ENCODE measurements around the gene SPOCK2. TPM values are rescaled to one million over a fixed set of nuclear protein-coding genes. Genes with fewer than 3 reads are reported as not detected.

The SPOCK2 gene
- total and polyA plus RNA-seq, 2 of the 4 experiments (the other 2 are of a cell fraction): 0.02 TPM; not detected in 1

- Histone ChIP-seq H3K4me3 (ENCODE audit: insufficient read depth, low read depth, low read length) (no peak overlapping the region), H3K27me3 (ENCODE audit: control insufficient read depth, insufficient read depth, low read length) (no peaks in the 10 kb centered on the region), H3K56ac (ENCODE audit: extremely low read depth, insufficient read depth, low read length) (no peak overlapping the region), H3K14ac (replicated peaks; ENCODE audit: low read depth, low read length) (no peak overlapping the region), H2AK9ac (replicated peaks; ENCODE audit: low read depth, low read length, poor library complexity) (peak overlapping the region; percentile 23), H2AK5ac (ENCODE audit: low read depth, low read length) (no peak overlapping the region; the same call in 1 of the 2 replicates), H2BK120ac (ENCODE audit: low read depth, low read length) (no peak overlapping the region), H3K4me1 (ENCODE audit: control insufficient read depth, insufficient read depth, low read length) (peaks cover 29% of the 10 kb centered on the region), H4K8ac (ENCODE audit: low read depth in 2 of 2, low read length in 2 of 2) (no peak overlapping the region), H3K4me2 (ENCODE audit: low read depth, low read length) (no peak overlapping the region), H3K23ac (ENCODE audit: low read depth, low read length) (no peak overlapping the region), H2BK5ac (ENCODE audit: low read depth, low read length, poor library complexity, severe bottlenecking) (no peak overlapping the region), H4K20me1 (ENCODE audit: insufficient read depth, low read length) (peaks cover 10% of the 10 kb centered on the region; the same call in 1 of the 2 replicates), H3K4ac (ENCODE audit: low read depth, low read length) (no peak overlapping the region), H2AFZ (replicated peaks; ENCODE audit: low read length, poor library complexity) (no peak overlapping the region), H3K18ac (ENCODE audit: low read depth, low read length) (no peak overlapping the region), H2BK20ac (ENCODE audit: low read depth, low read length) (no peak overlapping the region), H3K9me1 (ENCODE audit: insufficient read depth, low read length) (peaks cover 34% of the 10 kb centered on the region), H3K27ac (ENCODE audit: insufficient read depth, low read length) (no peak overlapping the region), H2BK15ac (ENCODE audit: low read depth, low read length) (no peak overlapping the region; the same call in 2 of the 3 replicates), H3K9ac (ENCODE audit: low read depth, low read length) (no peak overlapping the region), H3K79me1 (ENCODE audit: low read depth in 1 of 2, low read length in 2 of 2) (peaks cover 11 to 24% of the 10 kb centered on the region in 2 experiments), H3K36me3 (ENCODE audit: control insufficient read depth, insufficient read depth, low read length) (no peaks in the 10 kb centered on the region; the same call in 1 of the 2 replicates), H4K5ac (ENCODE audit: low read depth, low read length) (no peak overlapping the region), H3K9me3 (ENCODE audit: control insufficient read depth, insufficient read depth, low read length) (no peaks in the 10 kb centered on the region), H4K91ac (ENCODE audit: insufficient read depth, low read depth, low read length) (no peak overlapping the region)
- no TSS peak for BruUV-seq (replicated peaks)
- TF ChIP-seq BHLHE40 (IDR thresholded peaks at IDR 0.05; ENCODE audit: low read depth, low read length) (no peak), RCOR1 (IDR thresholded peaks at IDR 0.05; ENCODE audit: insufficient replicate concordance, low read length) (no peak), POLR2A (IDR thresholded peaks at IDR 0.05; ENCODE audit: low read depth, low read length) (no peak), CHD1 (IDR thresholded peaks at IDR 0.05; ENCODE audit: low read depth, low read length) (no peak), MXI1 (IDR thresholded peaks at IDR 0.05; ENCODE audit: borderline replicate concordance, low read depth, low read length) (no peak), MAFK (IDR thresholded peaks at IDR 0.05; ENCODE audit: low read depth, low read length) (no peak), FOS (IDR thresholded peaks at IDR 0.05; ENCODE audit: low read depth, low read length) (no peak), RAD21 (IDR thresholded peaks at IDR 0.05; ENCODE audit: low read length) (no peak), MAZ (IDR thresholded peaks at IDR 0.05; ENCODE audit: borderline replicate concordance, low read depth, low read length) (no peak), SMC3 (IDR thresholded peaks at IDR 0.05; ENCODE audit: low read depth, low read length) (no peak), NFE2L2 (IDR thresholded peaks at IDR 0.05; ENCODE audit: low read depth, low read length) (no peak), CEBPB (IDR thresholded peaks at IDR 0.05; ENCODE audit: low read depth, low read length) (no peak), RFX5 (IDR thresholded peaks at IDR 0.05; ENCODE audit: low read depth, low read length) (no peak)
- TF ChIP-seq, protein P1, sequence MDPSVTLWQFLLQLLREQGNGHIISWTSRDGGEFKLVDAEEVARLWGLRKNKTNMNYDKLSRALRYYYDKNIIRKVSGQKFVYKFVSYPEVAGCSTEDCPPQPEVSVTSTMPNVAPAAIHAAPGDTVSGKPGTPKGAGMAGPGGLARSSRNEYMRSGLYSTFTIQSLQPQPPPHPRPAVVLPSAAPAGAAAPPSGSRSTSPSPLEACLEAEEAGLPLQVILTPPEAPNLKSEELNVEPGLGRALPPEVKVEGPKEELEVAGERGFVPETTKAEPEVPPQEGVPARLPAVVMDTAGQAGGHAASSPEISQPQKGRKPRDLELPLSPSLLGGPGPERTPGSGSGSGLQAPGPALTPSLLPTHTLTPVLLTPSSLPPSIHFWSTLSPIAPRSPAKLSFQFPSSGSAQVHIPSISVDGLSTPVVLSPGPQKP (IDR thresholded peaks at IDR 0.05; ENCODE audit: borderline replicate concordance, low read depth, low read length): no peak
- TF ChIP-seq, protein P2, sequence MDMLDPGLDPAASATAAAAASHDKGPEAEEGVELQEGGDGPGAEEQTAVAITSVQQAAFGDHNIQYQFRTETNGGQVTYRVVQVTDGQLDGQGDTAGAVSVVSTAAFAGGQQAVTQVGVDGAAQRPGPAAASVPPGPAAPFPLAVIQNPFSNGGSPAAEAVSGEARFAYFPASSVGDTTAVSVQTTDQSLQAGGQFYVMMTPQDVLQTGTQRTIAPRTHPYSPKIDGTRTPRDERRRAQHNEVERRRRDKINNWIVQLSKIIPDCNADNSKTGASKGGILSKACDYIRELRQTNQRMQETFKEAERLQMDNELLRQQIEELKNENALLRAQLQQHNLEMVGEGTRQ (IDR thresholded peaks at IDR 0.05; ENCODE audit: low read depth, low read length): no peak
- TF ChIP-seq, protein P3, sequence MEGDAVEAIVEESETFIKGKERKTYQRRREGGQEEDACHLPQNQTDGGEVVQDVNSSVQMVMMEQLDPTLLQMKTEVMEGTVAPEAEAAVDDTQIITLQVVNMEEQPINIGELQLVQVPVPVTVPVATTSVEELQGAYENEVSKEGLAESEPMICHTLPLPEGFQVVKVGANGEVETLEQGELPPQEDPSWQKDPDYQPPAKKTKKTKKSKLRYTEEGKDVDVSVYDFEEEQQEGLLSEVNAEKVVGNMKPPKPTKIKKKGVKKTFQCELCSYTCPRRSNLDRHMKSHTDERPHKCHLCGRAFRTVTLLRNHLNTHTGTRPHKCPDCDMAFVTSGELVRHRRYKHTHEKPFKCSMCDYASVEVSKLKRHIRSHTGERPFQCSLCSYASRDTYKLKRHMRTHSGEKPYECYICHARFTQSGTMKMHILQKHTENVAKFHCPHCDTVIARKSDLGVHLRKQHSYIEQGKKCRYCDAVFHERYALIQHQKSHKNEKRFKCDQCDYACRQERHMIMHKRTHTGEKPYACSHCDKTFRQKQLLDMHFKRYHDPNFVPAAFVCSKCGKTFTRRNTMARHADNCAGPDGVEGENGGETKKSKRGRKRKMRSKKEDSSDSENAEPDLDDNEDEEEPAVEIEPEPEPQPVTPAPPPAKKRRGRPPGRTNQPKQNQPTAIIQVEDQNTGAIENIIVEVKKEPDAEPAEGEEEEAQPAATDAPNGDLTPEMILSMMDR (conservative IDR thresholded peaks at IDR 0.05; ENCODE audit: low read depth, low read length): no peak
- intact Hi-C loops (cut with micrococcal nuclease): no loop called here
- POLR2A ChIA-PET (ENCODE audit: unreplicated experiment): no interaction called here
- WGBS, 2 experiments (ENCODE audit: extremely low coverage in 2 of 2, insufficient read length in 1 of 2): no CpG with 5 or more reads among the region's 13 CpGs
- CTCF ChIA-PET: no interaction called here
- in situ Hi-C loops (cut with MboI; ENCODE audit: low sequenced_read_pairs): no loop called here
- DNase-seq (no peak), ATAC-seq (ENCODE audit: low read depth) (no peak)
- dilution Hi-C loops (cut with HindIII; ENCODE audit: low sequenced_read_pairs, unreplicated experiment): no loop called here
Observed at GRCh38 chr10:72013202-72013945, 75.0 kb downstream of the SPOCK2 start.
